ENCODE results near the gene SLC9C1.

DNA sequence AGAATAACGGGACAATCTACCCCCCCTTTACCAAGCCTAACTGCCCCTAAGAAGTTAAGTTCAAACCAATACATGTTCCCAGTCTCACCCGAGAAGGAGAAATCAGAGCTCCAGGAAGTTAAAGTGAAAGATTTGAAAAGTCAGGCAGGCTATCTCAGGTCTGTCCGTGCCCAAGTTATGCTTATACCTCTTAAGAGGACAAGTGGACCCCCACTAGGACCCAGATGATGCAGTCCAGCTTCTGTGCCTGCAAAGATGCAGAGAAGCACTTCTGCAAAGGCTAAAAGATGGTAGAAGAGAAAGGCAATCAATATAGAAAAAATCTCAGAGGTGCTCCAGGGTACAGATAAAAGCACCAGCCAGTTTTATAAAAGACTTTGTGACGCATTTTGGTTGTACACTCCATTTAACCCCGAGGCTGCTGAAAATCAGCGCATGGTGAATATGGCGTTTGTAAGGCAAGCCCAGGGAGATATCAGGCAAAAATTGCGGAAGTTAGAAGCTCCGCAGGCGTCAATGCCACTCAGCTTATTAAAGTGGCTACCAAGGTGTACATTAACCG, 9.8 kb upstream of the SLC9C1 start:
- TF ChIP-seq, protein P1, sequence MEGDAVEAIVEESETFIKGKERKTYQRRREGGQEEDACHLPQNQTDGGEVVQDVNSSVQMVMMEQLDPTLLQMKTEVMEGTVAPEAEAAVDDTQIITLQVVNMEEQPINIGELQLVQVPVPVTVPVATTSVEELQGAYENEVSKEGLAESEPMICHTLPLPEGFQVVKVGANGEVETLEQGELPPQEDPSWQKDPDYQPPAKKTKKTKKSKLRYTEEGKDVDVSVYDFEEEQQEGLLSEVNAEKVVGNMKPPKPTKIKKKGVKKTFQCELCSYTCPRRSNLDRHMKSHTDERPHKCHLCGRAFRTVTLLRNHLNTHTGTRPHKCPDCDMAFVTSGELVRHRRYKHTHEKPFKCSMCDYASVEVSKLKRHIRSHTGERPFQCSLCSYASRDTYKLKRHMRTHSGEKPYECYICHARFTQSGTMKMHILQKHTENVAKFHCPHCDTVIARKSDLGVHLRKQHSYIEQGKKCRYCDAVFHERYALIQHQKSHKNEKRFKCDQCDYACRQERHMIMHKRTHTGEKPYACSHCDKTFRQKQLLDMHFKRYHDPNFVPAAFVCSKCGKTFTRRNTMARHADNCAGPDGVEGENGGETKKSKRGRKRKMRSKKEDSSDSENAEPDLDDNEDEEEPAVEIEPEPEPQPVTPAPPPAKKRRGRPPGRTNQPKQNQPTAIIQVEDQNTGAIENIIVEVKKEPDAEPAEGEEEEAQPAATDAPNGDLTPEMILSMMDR (IDR thresholded peaks at IDR 0.05), result no peak
- TF ChIP-seq ZFX (IDR thresholded peaks at IDR 0.05; ENCODE audit: borderline replicate concordance), result no peak

Measured in 22Rv1 (cell line).